Left colon (tissue), 2 donors: ENCODE results near the gene CD46. TPM values are rescaled to one million over a fixed set of nuclear protein-coding genes. Genes with fewer than 3 reads are reported as not detected.

ENCODE experiments used
- ATAC-seq: fragments of 200-7000 bp; cut with Tn5 transposase; one replicate; pipeline ENCODE4 v1.9.1; 2020; ENCODE audit warnings: mild to moderate bottlenecking, moderate library complexity
- DNase-seq, 2 donors: peaks; one replicate each; pipeline ENCODE4 v3.0.0-alpha.2; 2020
- intact Hi-C, 2 donors: fragments of 100-400 bp; cut with DNase I in 1 of 2; cut with micrococcal nuclease in 1 of 2; formaldehyde crosslinking; loops; one replicate each; pipeline versions ENCODE4 v1.11.2 to v1.14.0; 2022; cut with DNase I, micrococcal nuclease
- total RNA-seq, 2 donors: library from RNA; stranded (reverse); fragmentation: NEBNext Ultra II Directional; extraction: Animal tissue kit (Norgen Biotek cat#: 25700); gene quantifications; one replicate each; pipeline ENCODE4 v1.2.1, GENCODE V29; 2021
- donor health status: DM: no; HTN: no; CAD: no.
- donor health status: DM: yes; HTN: yes; CAD: no.

The CD46 gene
- total RNA-seq, 2 donors from 2014 or later: 253 to 260 TPM

- no peak for ATAC-seq
- no peak for DNase-seq
- intact Hi-C loops: no loop called here
These were observed 85.8 kb downstream of the CD46 start for GRCh38 chr1:207837673-207838072.

DNA sequence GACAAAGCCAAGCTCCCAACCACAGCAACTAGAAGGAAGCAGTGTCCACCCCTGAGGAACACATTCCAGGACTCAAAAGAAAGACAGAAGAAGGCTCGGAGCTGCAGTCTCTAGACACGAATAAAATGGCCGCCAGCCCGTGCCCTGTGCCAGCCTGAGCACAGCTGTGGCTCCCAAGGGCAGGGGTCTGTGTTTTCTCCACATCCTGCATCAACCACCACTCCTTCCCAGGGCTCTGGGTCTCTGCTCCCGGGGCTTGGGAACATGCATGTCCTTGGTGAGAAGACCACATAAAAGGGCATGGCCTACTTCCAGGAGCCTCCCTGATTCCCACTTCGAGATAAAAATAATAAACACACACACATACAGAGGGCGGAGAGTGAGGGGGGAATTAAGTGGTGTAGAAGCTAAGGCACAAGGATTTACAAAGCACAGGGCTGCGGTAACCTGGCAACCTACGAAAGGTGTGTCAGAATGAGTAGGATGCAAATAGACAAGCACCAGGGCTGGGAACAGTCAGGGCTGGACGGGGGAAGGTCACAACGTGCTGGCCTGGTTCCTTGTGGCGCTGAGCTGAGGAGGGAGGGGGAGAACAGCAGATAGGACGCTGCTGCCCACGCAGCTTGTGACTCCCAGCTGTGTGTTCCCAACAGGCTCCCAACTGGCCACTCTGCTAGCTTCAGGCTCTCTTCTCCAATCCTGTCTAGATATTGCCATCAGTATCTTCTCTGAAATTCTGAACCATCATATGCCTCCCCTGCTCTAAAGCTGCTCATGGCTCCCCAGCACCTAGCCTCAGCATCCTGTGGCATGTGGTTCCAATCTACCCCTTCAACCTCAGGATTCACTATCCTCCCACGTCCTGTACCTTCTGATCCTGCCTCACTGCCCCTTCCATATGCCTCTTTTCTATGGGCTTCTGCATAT lies 86.6 kb downstream of the CD46 start:
- DNase-seq: no peak
- intact Hi-C loops: no loop called here
- ATAC-seq: peak; percentile 48

DNA sequence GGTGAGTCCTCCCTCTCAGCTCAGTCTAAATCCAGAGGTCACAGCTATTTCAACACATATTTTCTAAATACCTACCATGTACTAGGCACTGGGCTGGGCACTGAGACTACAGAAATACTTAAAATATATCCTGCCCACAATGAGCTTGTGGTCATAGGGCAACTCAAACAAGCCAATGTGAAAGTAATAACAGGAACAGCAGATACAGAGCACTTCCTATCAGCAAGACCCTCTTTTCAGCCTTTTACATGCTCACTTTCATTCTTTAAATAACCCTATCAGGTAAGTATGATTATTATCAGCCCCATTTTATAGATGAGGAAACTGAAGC lies 87.2 kb downstream of the CD46 start:
- intact Hi-C loops: no loop called here
- ATAC-seq (no peak), DNase-seq (no peak)

DNA sequence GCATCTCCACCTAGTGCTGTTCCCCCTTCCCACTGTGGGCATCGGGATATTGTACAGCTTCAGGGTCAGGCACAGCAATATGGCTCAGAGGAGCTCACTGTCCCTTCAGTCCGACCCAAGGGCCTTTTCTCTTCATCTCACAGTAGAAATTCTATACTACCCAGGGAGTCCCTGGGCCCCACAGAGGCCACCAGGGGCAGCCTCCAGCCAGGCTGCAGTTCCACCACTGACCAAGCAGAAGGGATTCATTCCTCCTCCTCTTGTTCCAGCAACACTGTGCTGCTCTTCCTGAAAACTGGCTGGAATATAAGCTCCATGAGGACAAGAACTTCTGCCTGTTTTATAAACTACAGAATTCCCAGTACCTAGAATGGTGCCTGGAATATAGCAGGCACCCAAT lies 88.5 kb downstream of the CD46 start:
- intact Hi-C loops: no loop called here
- DNase-seq: no peak
- ATAC-seq: no peak

GRCh38 chr1:207841293-207841692 lies 89.4 kb downstream of the CD46 start:
- ATAC-seq: no peak
- intact Hi-C loops: no loop called here

DNA sequence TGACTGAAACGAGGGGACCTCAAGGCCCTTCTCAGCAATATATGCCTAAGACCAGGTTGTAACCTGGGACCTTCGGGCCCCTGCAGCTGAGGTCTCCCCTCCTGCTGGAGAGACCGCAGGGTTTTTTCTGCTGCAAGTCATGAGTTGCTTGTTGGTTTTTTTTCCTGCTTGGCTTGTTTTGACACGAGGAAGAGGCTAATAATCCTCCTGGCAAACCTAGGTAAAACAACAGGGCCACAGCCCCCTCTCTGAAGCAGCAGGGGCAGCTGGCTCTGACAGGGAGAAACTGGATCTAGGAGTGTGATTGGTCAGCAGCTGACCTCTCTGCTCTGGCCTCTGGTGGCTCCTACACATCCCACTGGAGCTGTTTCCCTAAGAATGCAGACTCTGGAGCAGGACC lies 90.0 kb downstream of the CD46 start:
- ATAC-seq: no peak
- intact Hi-C loops: no loop called here
- DNase-seq: no peak

More at GRCh38 chr1:207841293-207841692, 89.4 kb downstream of the CD46 start:
- DNase-seq: no peak

- intact Hi-C loops: no loop called here
- no peak for ATAC-seq
- DNase-seq: no peak
These were observed 90.7 kb downstream of the CD46 start for GRCh38 chr1:207842506-207842905.

DNA sequence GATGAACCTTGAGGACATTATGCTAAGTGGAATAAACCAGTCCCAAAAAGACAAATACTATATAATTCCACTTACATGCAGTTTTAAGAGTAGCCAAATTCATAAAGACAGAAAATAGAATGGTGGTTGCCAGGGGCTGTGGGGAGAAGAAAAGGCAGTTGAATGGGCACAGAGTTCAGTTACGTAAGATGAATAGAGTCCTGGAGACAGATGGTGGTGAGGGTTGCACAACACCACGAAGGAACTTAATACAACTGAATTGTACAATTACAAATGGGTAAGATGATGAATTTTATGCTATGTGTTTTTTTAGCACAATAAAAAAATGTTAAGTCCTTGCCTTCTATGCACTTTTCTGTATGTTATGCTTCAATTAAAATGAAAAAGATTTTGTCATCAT lies 92.5 kb downstream of the CD46 start:
- ATAC-seq: no peak
- DNase-seq: no peak
- intact Hi-C loops: no loop called here

Other genes starting within 250 kb of the CD46 start
- gene CR1L, start 106.9 kb upstream of the CD46 start, total RNA-seq: under 1 TPM in 1 of 2 donors, not detected in 1; 0.34 TPM
- gene CD34, start 159.1 kb downstream of the CD46 start, total RNA-seq: 10 to 100 TPM in 1 of 2 donors, 1 to 10 TPM in 1; 8.3 to 15.2 TPM